ENCODE results near the gene SGO2.

SGO2 gene

GRCh38 chr2:200591308-200591707 lies 65.3 kb downstream of the SGO2 start:
- no peak for DNase-seq

GRCh38 chr2:200592406-200593075 lies 66.5 kb downstream of the SGO2 start:
- no peaks in the 10 kb centered on the region for H3K27me3 ChIP-seq (replicated peaks; ENCODE audit: control insufficient read depth, insufficient read depth, low read length, poor library complexity, severe bottlenecking)
- H3K27ac ChIP-seq (ENCODE audit: insufficient read depth, low read length, poor library complexity, severe bottlenecking): no peak overlapping the region
- no peaks in the 10 kb centered on the region for H3K4me1 ChIP-seq (ENCODE audit: control insufficient read depth, insufficient read depth, low read length, poor library complexity, severe bottlenecking)
- H3K4me3 ChIP-seq (ENCODE audit: insufficient read depth, low read depth, low read length, poor library complexity, severe bottlenecking): no peak overlapping the region
- no peak for DNase-seq
- no peaks in the 10 kb centered on the region for H3K9me3 ChIP-seq (ENCODE audit: control insufficient read depth, low read length)
- no peaks in the 10 kb centered on the region for H3K36me3 ChIP-seq (ENCODE audit: control insufficient read depth, insufficient read depth, low read length)

More at GRCh38 chr2:200591308-200591707, 65.3 kb downstream of the SGO2 start:
- Histone ChIP-seq H3K27me3 (replicated peaks; ENCODE audit: control insufficient read depth, insufficient read depth, low read length, poor library complexity, severe bottlenecking) (no peaks in the 10 kb centered on the region), H3K4me3 (ENCODE audit: insufficient read depth, low read depth, low read length, poor library complexity, severe bottlenecking) (no peak overlapping the region), H3K9me3 (ENCODE audit: control insufficient read depth, low read length) (no peaks in the 10 kb centered on the region), H3K4me1 (ENCODE audit: control insufficient read depth, insufficient read depth, low read length, poor library complexity, severe bottlenecking) (no peaks in the 10 kb centered on the region), H3K27ac (ENCODE audit: insufficient read depth, low read length, poor library complexity, severe bottlenecking) (no peak overlapping the region), H3K36me3 (ENCODE audit: control insufficient read depth, insufficient read depth, low read length) (no peaks in the 10 kb centered on the region)

DNA sequence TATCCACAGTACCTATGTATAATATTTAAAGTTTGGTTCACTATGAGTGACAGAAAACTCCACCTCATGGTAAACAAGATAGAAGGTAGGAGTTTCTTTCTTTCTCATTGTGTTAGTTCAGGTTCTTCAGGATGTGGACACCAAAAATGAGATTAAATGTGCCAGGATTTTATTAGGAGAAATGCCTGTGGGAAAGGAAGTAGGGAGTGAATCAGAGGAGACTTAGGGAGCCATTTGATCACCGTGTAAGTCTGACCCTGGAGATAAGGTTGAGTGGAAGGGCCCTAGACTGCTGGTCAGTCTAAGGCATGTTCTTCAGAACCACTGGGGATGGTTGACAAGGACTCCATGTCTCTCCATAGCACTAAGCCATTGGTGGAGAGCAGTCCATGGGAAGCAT lies 67.9 kb downstream of the SGO2 start:
- H3K27me3 ChIP-seq (replicated peaks; ENCODE audit: control insufficient read depth, insufficient read depth, low read length, poor library complexity, severe bottlenecking): no peaks in the 10 kb centered on the region
- DNase-seq: no peak
- no peak overlapping the region for H3K27ac ChIP-seq (ENCODE audit: insufficient read depth, low read length, poor library complexity, severe bottlenecking)
- H3K4me1 ChIP-seq (ENCODE audit: control insufficient read depth, insufficient read depth, low read length, poor library complexity, severe bottlenecking): no peaks in the 10 kb centered on the region
- no peak overlapping the region for H3K4me3 ChIP-seq (ENCODE audit: insufficient read depth, low read depth, low read length, poor library complexity, severe bottlenecking)
- H3K9me3 ChIP-seq (ENCODE audit: control insufficient read depth, low read length): no peaks in the 10 kb centered on the region
- no peaks in the 10 kb centered on the region for H3K36me3 ChIP-seq (ENCODE audit: control insufficient read depth, insufficient read depth, low read length)

- no peaks in the 10 kb centered on the region for H3K9me3 ChIP-seq (ENCODE audit: control insufficient read depth, low read length)
- no peaks in the 10 kb centered on the region for H3K36me3 ChIP-seq (ENCODE audit: control insufficient read depth, insufficient read depth, low read length)
- DNase-seq: no peak
- no peaks in the 10 kb centered on the region for H3K4me1 ChIP-seq (ENCODE audit: control insufficient read depth, insufficient read depth, low read length, poor library complexity, severe bottlenecking)
- no peak overlapping the region for H3K4me3 ChIP-seq (ENCODE audit: insufficient read depth, low read depth, low read length, poor library complexity, severe bottlenecking)
- H3K27ac ChIP-seq (ENCODE audit: insufficient read depth, low read length, poor library complexity, severe bottlenecking): no peak overlapping the region
- no peaks in the 10 kb centered on the region for H3K27me3 ChIP-seq (replicated peaks; ENCODE audit: control insufficient read depth, insufficient read depth, low read length, poor library complexity, severe bottlenecking)
Measured at GRCh38 chr2:200595913-200596312, 69.9 kb downstream of the SGO2 start.

- Histone ChIP-seq H3K27me3 (replicated peaks; ENCODE audit: control insufficient read depth, insufficient read depth, low read length, poor library complexity, severe bottlenecking) (no peaks in the 10 kb centered on the region), H3K4me1 (ENCODE audit: control insufficient read depth, insufficient read depth, low read length, poor library complexity, severe bottlenecking) (no peaks in the 10 kb centered on the region), H3K36me3 (ENCODE audit: control insufficient read depth, insufficient read depth, low read length) (no peaks in the 10 kb centered on the region), H3K27ac (ENCODE audit: insufficient read depth, low read length, poor library complexity, severe bottlenecking) (no peak overlapping the region), H3K4me3 (ENCODE audit: insufficient read depth, low read depth, low read length, poor library complexity, severe bottlenecking) (no peak overlapping the region), H3K9me3 (ENCODE audit: control insufficient read depth, low read length) (no peaks in the 10 kb centered on the region)
- DNase-seq: no peak
Measured at GRCh38 chr2:200596774-200597570, 71.0 kb downstream of the SGO2 start.

DNA sequence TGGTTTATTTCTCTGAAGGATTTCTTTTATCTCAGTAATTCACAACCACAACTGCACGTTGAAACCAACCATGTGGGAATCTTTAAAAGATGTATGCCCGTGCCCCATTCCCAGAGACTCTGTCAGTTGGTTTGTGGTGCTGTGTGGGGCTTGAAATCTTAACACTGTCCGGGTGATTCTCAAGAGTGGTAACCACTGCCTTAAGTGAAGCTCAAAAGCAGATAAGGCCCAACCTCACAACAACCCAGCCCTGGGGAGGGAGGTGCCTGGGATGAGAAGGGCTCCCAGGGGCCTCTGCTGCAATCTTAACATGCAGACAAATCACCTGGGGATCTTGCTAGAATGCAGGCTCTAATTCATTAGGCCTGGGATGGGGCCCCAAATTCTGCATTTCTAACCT lies 73.2 kb downstream of the SGO2 start:
- H3K27ac ChIP-seq (ENCODE audit: insufficient read depth, low read length, poor library complexity, severe bottlenecking): no peak overlapping the region
- H3K4me1 ChIP-seq (ENCODE audit: control insufficient read depth, insufficient read depth, low read length, poor library complexity, severe bottlenecking): no peaks in the 10 kb centered on the region

GRCh38 chr2:200600549-200601225 lies 74.7 kb downstream of the SGO2 start:
- Histone ChIP-seq H3K4me3 (ENCODE audit: insufficient read depth, low read depth, low read length, poor library complexity, severe bottlenecking) (no peak overlapping the region), H3K9me3 (ENCODE audit: control insufficient read depth, low read length) (no peaks in the 10 kb centered on the region), H3K27me3 (replicated peaks; ENCODE audit: control insufficient read depth, insufficient read depth, low read length, poor library complexity, severe bottlenecking) (no peaks in the 10 kb centered on the region), H3K36me3 (ENCODE audit: control insufficient read depth, insufficient read depth, low read length) (no peaks in the 10 kb centered on the region), H3K4me1 (ENCODE audit: control insufficient read depth, insufficient read depth, low read length, poor library complexity, severe bottlenecking) (no peaks in the 10 kb centered on the region), H3K27ac (ENCODE audit: insufficient read depth, low read length, poor library complexity, severe bottlenecking) (no peak overlapping the region)
- no peak for DNase-seq

More for the DNA sequence above, 73.2 kb downstream of the SGO2 start:
- Histone ChIP-seq H3K36me3 (ENCODE audit: control insufficient read depth, insufficient read depth, low read length) (no peaks in the 10 kb centered on the region), H3K4me3 (ENCODE audit: insufficient read depth, low read depth, low read length, poor library complexity, severe bottlenecking) (no peak overlapping the region), H3K27me3 (replicated peaks; ENCODE audit: control insufficient read depth, insufficient read depth, low read length, poor library complexity, severe bottlenecking) (no peaks in the 10 kb centered on the region), H3K9me3 (ENCODE audit: control insufficient read depth, low read length) (no peaks in the 10 kb centered on the region)
- DNase-seq: no peak

GRCh38 chr2:200602584-200602983 lies 76.6 kb downstream of the SGO2 start:
- Histone ChIP-seq H3K4me3 (ENCODE audit: insufficient read depth, low read depth, low read length, poor library complexity, severe bottlenecking) (no peak overlapping the region), H3K36me3 (ENCODE audit: control insufficient read depth, insufficient read depth, low read length) (no peaks in the 10 kb centered on the region), H3K4me1 (ENCODE audit: control insufficient read depth, insufficient read depth, low read length, poor library complexity, severe bottlenecking) (no peaks in the 10 kb centered on the region), H3K27ac (ENCODE audit: insufficient read depth, low read length, poor library complexity, severe bottlenecking) (no peak overlapping the region), H3K9me3 (ENCODE audit: control insufficient read depth, low read length) (no peaks in the 10 kb centered on the region), H3K27me3 (replicated peaks; ENCODE audit: control insufficient read depth, insufficient read depth, low read length, poor library complexity, severe bottlenecking) (no peaks in the 10 kb centered on the region)
- no peak for DNase-seq

- Histone ChIP-seq H3K27me3 (replicated peaks; ENCODE audit: control insufficient read depth, insufficient read depth, low read length, poor library complexity, severe bottlenecking) (no peaks in the 10 kb centered on the region), H3K9me3 (ENCODE audit: control insufficient read depth, low read length) (no peaks in the 10 kb centered on the region), H3K4me3 (ENCODE audit: insufficient read depth, low read depth, low read length, poor library complexity, severe bottlenecking) (no peak overlapping the region), H3K27ac (ENCODE audit: insufficient read depth, low read length, poor library complexity, severe bottlenecking) (no peak overlapping the region), H3K36me3 (ENCODE audit: control insufficient read depth, insufficient read depth, low read length) (no peaks in the 10 kb centered on the region), H3K4me1 (ENCODE audit: control insufficient read depth, insufficient read depth, low read length, poor library complexity, severe bottlenecking) (no peaks in the 10 kb centered on the region)
- DNase-seq: no peak
Measured at GRCh38 chr2:200603972-200604371, 78.0 kb downstream of the SGO2 start.

Measured in effector memory CD4-positive, alpha-beta T cell (primary cell).